ENCODE data around the gene CPB1.

Gene CPB1

DNA sequence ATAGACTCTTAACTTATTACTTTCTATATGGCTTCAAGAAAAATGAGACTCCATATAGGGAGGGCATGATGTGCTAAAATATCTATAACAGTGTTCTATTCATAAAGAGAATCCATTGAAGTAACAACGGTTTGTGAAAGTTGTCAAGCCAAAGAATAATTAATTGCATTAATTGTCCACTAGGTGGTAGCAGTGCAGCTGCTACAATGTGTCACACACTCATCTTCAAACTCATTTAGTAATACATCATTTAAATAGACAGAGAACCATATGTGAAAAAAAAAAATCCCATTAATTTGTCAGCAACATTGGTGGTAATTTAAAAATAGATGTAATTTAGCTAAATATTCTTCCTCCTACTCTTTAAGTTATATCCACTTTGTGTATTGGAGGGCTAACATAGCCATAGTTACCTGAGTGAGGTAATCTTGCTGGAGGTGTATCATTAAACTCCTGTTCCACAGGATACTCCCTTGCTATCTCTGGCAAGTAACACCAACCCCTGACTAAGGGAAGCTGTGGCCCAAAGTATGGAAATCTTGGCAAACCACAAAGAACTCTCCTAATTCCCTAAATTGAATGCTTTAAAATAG lies 33.8 kb downstream of the CPB1 start:
- WGBS, result no CpG with 5 or more reads among the region's 1 CpG
- Histone ChIP-seq H3K27me3 (ENCODE audit: insufficient read depth, low read length) (no peaks in the 10 kb centered on the region), H3K4me1 (ENCODE audit: insufficient read depth, low read length) (no peaks in the 10 kb centered on the region), H3K9ac (ENCODE audit: low read depth, low read length) (no peak overlapping the region), H3K4me3 (ENCODE audit: low read length) (no peak overlapping the region), H3K9me3 (ENCODE audit: insufficient read depth, low read depth, low read length) (no peaks in the 10 kb centered on the region), H3K27ac (ENCODE audit: low read depth, low read length) (no peak overlapping the region), H3K36me3 (ENCODE audit: insufficient read depth, low read length) (no peaks in the 10 kb centered on the region)

GRCh38 chr3:148863297-148863696 lies 35.7 kb downstream of the CPB1 start:
- Histone ChIP-seq H3K9me3 (ENCODE audit: insufficient read depth, low read depth, low read length) (no peaks in the 10 kb centered on the region), H3K27me3 (ENCODE audit: insufficient read depth, low read length) (no peaks in the 10 kb centered on the region), H3K4me1 (ENCODE audit: insufficient read depth, low read length) (no peaks in the 10 kb centered on the region), H3K4me3 (ENCODE audit: low read length) (no peak overlapping the region), H3K27ac (ENCODE audit: low read depth, low read length) (no peak overlapping the region), H3K36me3 (ENCODE audit: insufficient read depth, low read length) (no peaks in the 10 kb centered on the region), H3K9ac (ENCODE audit: low read depth, low read length) (no peak overlapping the region)
- 88% methylated on average over 4 of the region's 4 CpGs for WGBS

DNA sequence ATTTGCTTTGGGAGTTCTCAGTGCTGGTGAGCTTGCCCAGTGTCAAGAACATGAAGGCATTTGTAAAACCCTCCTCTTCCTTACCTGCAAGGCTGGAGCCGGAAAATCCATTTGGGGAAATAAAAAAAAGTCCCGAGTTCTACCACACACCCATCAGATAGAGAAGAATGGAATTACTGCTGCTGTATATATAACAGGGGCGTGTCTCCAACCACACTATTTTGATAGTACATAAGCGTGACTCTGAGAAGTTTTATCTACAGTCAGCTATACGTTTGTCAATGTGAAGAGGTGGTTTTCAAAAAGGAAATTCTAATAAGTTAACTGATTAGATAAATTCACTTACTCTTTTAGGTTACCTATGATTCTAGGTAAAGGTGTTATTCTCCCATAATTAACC lies 36.2 kb downstream of the CPB1 start:
- Histone ChIP-seq H3K27ac (ENCODE audit: low read depth, low read length) (no peak overlapping the region), H3K4me1 (ENCODE audit: insufficient read depth, low read length) (no peaks in the 10 kb centered on the region), H3K9ac (ENCODE audit: low read depth, low read length) (no peak overlapping the region), H3K27me3 (ENCODE audit: insufficient read depth, low read length) (no peaks in the 10 kb centered on the region), H3K4me3 (ENCODE audit: low read length) (no peak overlapping the region), H3K36me3 (ENCODE audit: insufficient read depth, low read length) (no peaks in the 10 kb centered on the region), H3K9me3 (ENCODE audit: insufficient read depth, low read depth, low read length) (no peaks in the 10 kb centered on the region)
- 90% methylated on average over 2 of the region's 5 CpGs for WGBS

GRCh38 chr3:148865049-148865448 lies 37.4 kb downstream of the CPB1 start, which contains the start of gene CPA3:
TSS of gene CPA3 (plus strand) at chr3:148865296. CDS start at chr3:148865308, 12 bp downstream.
- H3K27me3 ChIP-seq (ENCODE audit: insufficient read depth, low read length), result no peaks in the 10 kb centered on the region
- H3K9ac ChIP-seq (ENCODE audit: low read depth, low read length), result no peak within 1 kb of the TSS
- no peaks in the 10 kb centered on the region for H3K36me3 ChIP-seq (ENCODE audit: insufficient read depth, low read length)

GRCh38 chr3:148866261-148866660 lies 38.6 kb downstream of the CPB1 start:
- H3K9ac ChIP-seq (ENCODE audit: low read depth, low read length), result no peak overlapping the region
- 75% methylated on average over 4 of the region's 4 CpGs for WGBS
- H3K27ac ChIP-seq (ENCODE audit: low read depth, low read length), result no peak overlapping the region
- H3K4me3 ChIP-seq (ENCODE audit: low read length), result no peak overlapping the region
- no peaks in the 10 kb centered on the region for H3K36me3 ChIP-seq (ENCODE audit: insufficient read depth, low read length)
- H3K4me1 ChIP-seq (ENCODE audit: insufficient read depth, low read length), result no peaks in the 10 kb centered on the region
- H3K27me3 ChIP-seq (ENCODE audit: insufficient read depth, low read length), result no peaks in the 10 kb centered on the region
- no peaks in the 10 kb centered on the region for H3K9me3 ChIP-seq (ENCODE audit: insufficient read depth, low read depth, low read length)

More at GRCh38 chr3:148865049-148865448, 37.4 kb downstream of the CPB1 start, which contains the start of gene CPA3:
- H3K27ac ChIP-seq (ENCODE audit: low read depth, low read length), result no peak within 1 kb of the TSS
- whole genome bisulfite sequencing, result 93% methylated on average over 1 of the region's 1 CpG
- no peaks in the 10 kb centered on the region for H3K9me3 ChIP-seq (ENCODE audit: insufficient read depth, low read depth, low read length)
- no peaks in the 10 kb centered on the region for H3K4me1 ChIP-seq (ENCODE audit: insufficient read depth, low read length)
- no peak within 1 kb of the TSS for H3K4me3 ChIP-seq (ENCODE audit: low read length)

GRCh38 chr3:148873270-148873927 lies 45.8 kb downstream of the CPB1 start:
- Histone ChIP-seq H3K27ac (ENCODE audit: low read depth, low read length) (no peak overlapping the region), H3K27me3 (ENCODE audit: insufficient read depth, low read length) (no peaks in the 10 kb centered on the region), H3K36me3 (ENCODE audit: insufficient read depth, low read length) (no peaks in the 10 kb centered on the region), H3K9ac (ENCODE audit: low read depth, low read length) (no peak overlapping the region), H3K4me3 (ENCODE audit: low read length) (no peak overlapping the region), H3K4me1 (ENCODE audit: insufficient read depth, low read length) (no peaks in the 10 kb centered on the region), H3K9me3 (ENCODE audit: insufficient read depth, low read depth, low read length) (no peaks in the 10 kb centered on the region)
- WGBS, result 97% methylated on average over 9 of the region's 9 CpGs

DNA sequence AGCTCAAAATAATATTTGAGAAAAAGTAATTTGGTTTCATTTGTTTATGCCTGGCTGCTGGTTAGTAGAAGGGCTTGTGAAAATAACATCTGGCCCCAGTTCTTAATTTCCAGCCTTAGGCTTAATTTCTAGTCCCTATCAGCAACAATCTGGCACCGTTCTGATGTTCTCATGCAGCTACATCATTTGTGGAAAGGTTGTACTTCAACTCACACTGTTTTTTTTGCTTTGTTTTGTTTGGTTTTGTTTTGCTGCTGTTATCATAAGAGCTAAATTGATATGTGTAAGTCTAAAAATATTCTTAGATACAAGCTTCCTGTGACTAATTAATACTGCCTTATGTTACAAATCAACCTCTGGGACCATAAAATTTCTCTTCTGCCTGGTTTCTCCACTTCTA lies 46.4 kb downstream of the CPB1 start:
- no peak overlapping the region for H3K9ac ChIP-seq (ENCODE audit: low read depth, low read length)
- H3K4me3 ChIP-seq (ENCODE audit: low read length), result no peak overlapping the region
- 88% methylated on average over 1 of the region's 1 CpG for WGBS
- no peaks in the 10 kb centered on the region for H3K27me3 ChIP-seq (ENCODE audit: insufficient read depth, low read length)
- no peak overlapping the region for H3K27ac ChIP-seq (ENCODE audit: low read depth, low read length)
- H3K9me3 ChIP-seq (ENCODE audit: insufficient read depth, low read depth, low read length), result no peaks in the 10 kb centered on the region
- no peaks in the 10 kb centered on the region for H3K4me1 ChIP-seq (ENCODE audit: insufficient read depth, low read length)
- no peaks in the 10 kb centered on the region for H3K36me3 ChIP-seq (ENCODE audit: insufficient read depth, low read length)

- no peaks in the 10 kb centered on the region for H3K9me3 ChIP-seq (ENCODE audit: insufficient read depth, low read depth, low read length)
- H3K9ac ChIP-seq (ENCODE audit: low read depth, low read length), result no peak overlapping the region
- no peak overlapping the region for H3K27ac ChIP-seq (ENCODE audit: low read depth, low read length)
- no peaks in the 10 kb centered on the region for H3K4me1 ChIP-seq (ENCODE audit: insufficient read depth, low read length)
- no peak overlapping the region for H3K4me3 ChIP-seq (ENCODE audit: low read length)
- H3K27me3 ChIP-seq (ENCODE audit: insufficient read depth, low read length), result no peaks in the 10 kb centered on the region
- H3K36me3 ChIP-seq (ENCODE audit: insufficient read depth, low read length), result no peaks in the 10 kb centered on the region
Measured at GRCh38 chr3:148878095-148878494, 50.5 kb downstream of the CPB1 start.

DNA sequence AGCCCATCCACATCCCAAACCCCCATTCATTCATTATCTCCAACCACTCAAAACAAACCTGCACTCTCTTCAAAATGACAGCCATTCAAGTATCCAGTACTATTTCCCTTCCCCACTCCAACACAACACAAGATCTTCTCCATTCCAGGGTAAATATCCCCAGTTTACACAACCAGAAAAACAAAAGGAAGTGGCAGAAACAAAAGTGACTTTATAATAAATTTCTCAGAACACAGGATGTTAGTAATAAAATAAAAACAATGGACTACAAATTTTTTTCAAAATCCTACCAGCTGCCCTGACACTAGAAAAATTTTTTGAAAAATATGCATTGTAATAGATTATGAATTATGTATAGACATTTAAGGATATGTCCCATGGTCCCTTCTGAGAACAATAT lies 51.6 kb downstream of the CPB1 start:
- H3K36me3 ChIP-seq (ENCODE audit: insufficient read depth, low read length), result no peaks in the 10 kb centered on the region

DNA sequence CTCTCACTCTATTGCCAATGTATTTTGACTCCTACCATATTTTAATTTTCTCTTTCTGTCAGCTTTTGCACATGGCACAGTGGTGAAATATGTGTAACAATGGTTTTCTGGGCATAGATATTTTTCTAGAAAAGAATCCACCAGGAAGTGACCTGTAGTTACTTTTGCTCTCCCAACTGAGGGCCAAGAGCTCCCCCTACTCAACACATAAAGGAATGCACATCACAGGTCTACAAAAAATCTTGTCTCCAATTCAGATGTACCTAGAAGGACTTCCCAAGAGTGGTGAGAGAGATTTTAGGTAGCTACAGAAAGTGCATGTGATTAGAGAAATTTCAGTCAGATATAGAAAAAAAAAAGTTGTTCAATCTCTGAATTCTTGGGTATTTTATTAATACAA lies 53.1 kb downstream of the CPB1 start:
- H3K27me3 ChIP-seq (ENCODE audit: insufficient read depth, low read length), result no peaks in the 10 kb centered on the region
- H3K4me3 ChIP-seq (ENCODE audit: low read length), result no peak overlapping the region
- no peaks in the 10 kb centered on the region for H3K36me3 ChIP-seq (ENCODE audit: insufficient read depth, low read length)
- no peaks in the 10 kb centered on the region for H3K4me1 ChIP-seq (ENCODE audit: insufficient read depth, low read length)
- H3K9me3 ChIP-seq (ENCODE audit: insufficient read depth, low read depth, low read length), result no peaks in the 10 kb centered on the region
- H3K27ac ChIP-seq (ENCODE audit: low read depth, low read length), result no peak overlapping the region
- H3K9ac ChIP-seq (ENCODE audit: low read depth, low read length), result no peak overlapping the region

More for the DNA sequence above, 51.6 kb downstream of the CPB1 start:
- Histone ChIP-seq H3K4me3 (ENCODE audit: low read length) (no peak overlapping the region), H3K4me1 (ENCODE audit: insufficient read depth, low read length) (no peaks in the 10 kb centered on the region), H3K27me3 (ENCODE audit: insufficient read depth, low read length) (no peaks in the 10 kb centered on the region), H3K9ac (ENCODE audit: low read depth, low read length) (no peak overlapping the region), H3K27ac (ENCODE audit: low read depth, low read length) (no peak overlapping the region), H3K9me3 (ENCODE audit: insufficient read depth, low read depth, low read length) (no peaks in the 10 kb centered on the region)

DNA sequence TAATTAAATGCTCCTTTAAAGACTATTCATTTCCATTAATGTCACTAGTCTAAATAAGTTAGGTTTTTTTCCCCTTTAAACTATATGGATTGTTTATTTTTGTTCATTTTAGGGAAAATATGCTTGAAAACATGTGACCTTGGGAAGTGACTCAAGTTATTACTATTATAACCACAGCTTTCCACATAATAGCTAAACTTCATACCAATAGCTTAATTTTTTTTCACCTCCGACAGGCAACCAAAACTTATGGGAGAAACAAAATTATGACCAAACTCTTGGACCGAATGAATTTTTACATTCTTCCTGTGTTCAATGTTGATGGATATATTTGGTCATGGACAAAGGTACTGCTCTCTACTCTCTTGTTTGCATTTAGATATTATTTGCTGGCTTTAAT lies 53.7 kb downstream of the CPB1 start:
- no peaks in the 10 kb centered on the region for H3K36me3 ChIP-seq (ENCODE audit: insufficient read depth, low read length)
- no peaks in the 10 kb centered on the region for H3K9me3 ChIP-seq (ENCODE audit: insufficient read depth, low read depth, low read length)
- no peak overlapping the region for H3K4me3 ChIP-seq (ENCODE audit: low read length)
- H3K27ac ChIP-seq (ENCODE audit: low read depth, low read length), result no peak overlapping the region
- no peaks in the 10 kb centered on the region for H3K27me3 ChIP-seq (ENCODE audit: insufficient read depth, low read length)
- no peak overlapping the region for H3K9ac ChIP-seq (ENCODE audit: low read depth, low read length)
- no peaks in the 10 kb centered on the region for H3K4me1 ChIP-seq (ENCODE audit: insufficient read depth, low read length)
- 95% methylated on average over 2 of the region's 2 CpGs for WGBS

DNA sequence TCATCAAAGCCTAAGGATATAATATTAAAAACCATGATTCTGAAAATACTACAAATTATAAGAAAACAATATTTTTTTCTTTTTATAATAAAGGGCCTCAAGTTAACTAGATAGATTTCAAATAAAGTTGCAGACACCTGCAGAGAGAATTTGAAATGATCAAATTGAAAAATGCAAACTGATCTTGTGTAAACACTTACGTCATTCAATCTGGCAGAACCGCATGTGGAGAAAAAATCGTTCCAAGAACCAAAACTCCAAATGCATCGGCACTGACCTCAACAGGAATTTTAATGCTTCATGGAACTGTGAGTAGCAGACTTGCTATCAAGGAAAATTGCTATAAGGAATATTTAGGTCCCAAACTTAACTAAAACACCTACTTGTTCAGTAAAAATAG lies 54.7 kb downstream of the CPB1 start:
- no peak overlapping the region for H3K4me3 ChIP-seq (ENCODE audit: low read length)
- H3K27me3 ChIP-seq (ENCODE audit: insufficient read depth, low read length), result no peaks in the 10 kb centered on the region
- H3K4me1 ChIP-seq (ENCODE audit: insufficient read depth, low read length), result no peaks in the 10 kb centered on the region
- whole genome bisulfite sequencing, result 93% methylated on average over 4 of the region's 4 CpGs
- H3K27ac ChIP-seq (ENCODE audit: low read depth, low read length), result no peak overlapping the region
- no peak overlapping the region for H3K9ac ChIP-seq (ENCODE audit: low read depth, low read length)
- H3K36me3 ChIP-seq (ENCODE audit: insufficient read depth, low read length), result no peaks in the 10 kb centered on the region
- H3K9me3 ChIP-seq (ENCODE audit: insufficient read depth, low read depth, low read length), result no peaks in the 10 kb centered on the region
